ENCODE results near the gene FGFR3.
"Not testable (repeated sequence)": the region's sequence is repeated elsewhere in the genome, so short reads cannot be mapped to it uniquely, and the experiment has no call there.

FGFR3 gene

DNA sequence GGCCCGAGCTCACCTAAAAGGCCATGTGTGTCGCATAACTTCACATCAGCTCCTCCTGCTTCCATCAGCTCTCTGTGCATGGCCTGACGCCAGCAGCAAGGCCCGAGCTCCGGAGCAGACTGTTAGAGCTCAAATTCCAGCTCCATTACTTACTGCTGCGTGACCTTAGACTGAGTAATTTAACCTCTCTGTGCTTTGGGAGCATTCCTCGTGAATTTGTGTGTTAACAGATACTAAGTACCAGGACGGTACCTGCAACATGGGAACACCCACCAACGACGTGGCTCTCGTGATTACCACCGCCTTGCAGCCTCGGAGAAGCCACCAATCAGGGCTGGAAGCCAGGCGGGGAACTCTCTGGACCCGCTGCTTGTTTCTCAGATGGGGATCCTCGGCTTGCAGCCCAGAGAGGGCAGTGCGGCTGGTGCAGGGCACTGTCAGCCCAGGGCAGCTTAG lies 49.9 kb downstream of the FGFR3 start:
- peaks cover 18% of the 10 kb centered on the region for H3K4me1 ChIP-seq (ENCODE audit: insufficient read depth, low read length, severe bottlenecking)
- H3K9me3 ChIP-seq (ENCODE audit: low read length): no peaks in the 10 kb centered on the region
- H3K79me2 ChIP-seq (ENCODE audit: insufficient read depth, low read length): no peaks in the 10 kb centered on the region
- no peaks in the 10 kb centered on the region for H4K20me1 ChIP-seq (ENCODE audit: insufficient read depth, low read length)
- no peak overlapping the region for H2AFZ ChIP-seq (ENCODE audit: low read length)
- no peaks in the 10 kb centered on the region for H3F3A ChIP-seq (ENCODE audit: insufficient read depth, low read length)
- H3K4me2 ChIP-seq (ENCODE audit: low read length): no peak overlapping the region
- no peak overlapping the region for H3K9ac ChIP-seq (ENCODE audit: low read length)
- no peak overlapping the region for H3K4me3 ChIP-seq (ENCODE audit: low read depth, low read length, poor library complexity, severe bottlenecking)
- peaks cover 38% of the 10 kb centered on the region for H3K36me3 ChIP-seq (ENCODE audit: insufficient read depth, low read length)
- H3K27me3 ChIP-seq (ENCODE audit: insufficient read depth, low read length): no peaks in the 10 kb centered on the region
- no peak overlapping the region for H3K27ac ChIP-seq (ENCODE audit: low read depth, low read length, poor library complexity, severe bottlenecking)
- TF ChIP-seq, protein P1, sequence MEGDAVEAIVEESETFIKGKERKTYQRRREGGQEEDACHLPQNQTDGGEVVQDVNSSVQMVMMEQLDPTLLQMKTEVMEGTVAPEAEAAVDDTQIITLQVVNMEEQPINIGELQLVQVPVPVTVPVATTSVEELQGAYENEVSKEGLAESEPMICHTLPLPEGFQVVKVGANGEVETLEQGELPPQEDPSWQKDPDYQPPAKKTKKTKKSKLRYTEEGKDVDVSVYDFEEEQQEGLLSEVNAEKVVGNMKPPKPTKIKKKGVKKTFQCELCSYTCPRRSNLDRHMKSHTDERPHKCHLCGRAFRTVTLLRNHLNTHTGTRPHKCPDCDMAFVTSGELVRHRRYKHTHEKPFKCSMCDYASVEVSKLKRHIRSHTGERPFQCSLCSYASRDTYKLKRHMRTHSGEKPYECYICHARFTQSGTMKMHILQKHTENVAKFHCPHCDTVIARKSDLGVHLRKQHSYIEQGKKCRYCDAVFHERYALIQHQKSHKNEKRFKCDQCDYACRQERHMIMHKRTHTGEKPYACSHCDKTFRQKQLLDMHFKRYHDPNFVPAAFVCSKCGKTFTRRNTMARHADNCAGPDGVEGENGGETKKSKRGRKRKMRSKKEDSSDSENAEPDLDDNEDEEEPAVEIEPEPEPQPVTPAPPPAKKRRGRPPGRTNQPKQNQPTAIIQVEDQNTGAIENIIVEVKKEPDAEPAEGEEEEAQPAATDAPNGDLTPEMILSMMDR (IDR thresholded peaks at IDR 0.05; ENCODE audit: low read length): no peak
- TF ChIP-seq EZH2 (IDR thresholded peaks at IDR 0.05; ENCODE audit: borderline replicate concordance, low read length): no peak
- H3K9me2 ChIP-seq (ENCODE audit: low read depth, low read length): no peaks in the 10 kb centered on the region

DNA sequence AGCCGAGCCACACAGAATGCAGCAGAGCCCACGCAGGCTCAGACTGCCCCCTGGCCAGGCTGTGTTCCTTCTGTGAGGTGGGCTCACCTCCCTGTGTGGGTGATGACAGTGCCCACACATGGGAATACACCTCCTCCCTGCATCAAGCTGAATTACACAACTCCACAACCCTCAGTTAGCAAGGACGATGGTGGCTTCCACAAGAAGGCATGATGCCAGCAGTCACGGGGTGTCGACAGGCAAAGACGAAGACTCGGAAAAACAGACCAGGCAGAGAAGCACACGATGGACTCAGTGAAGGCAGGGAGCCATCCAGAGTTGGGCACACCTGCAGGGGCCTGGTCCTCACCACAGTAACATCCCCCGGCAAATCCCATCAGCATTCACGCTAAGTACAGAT lies 50.8 kb downstream of the FGFR3 start:
- Histone ChIP-seq H4K20me1 (ENCODE audit: insufficient read depth, low read length) (no peaks in the 10 kb centered on the region), H2AFZ (ENCODE audit: low read length) (no peak overlapping the region), H3F3A (ENCODE audit: insufficient read depth, low read length) (no peaks in the 10 kb centered on the region), H3K9ac (ENCODE audit: low read length) (no peak overlapping the region), H3K27ac (ENCODE audit: low read depth, low read length, poor library complexity, severe bottlenecking) (no peak overlapping the region), H3K9me3 (ENCODE audit: low read length) (no peaks in the 10 kb centered on the region), H3K27me3 (ENCODE audit: insufficient read depth, low read length) (no peaks in the 10 kb centered on the region), H3K9me2 (ENCODE audit: low read depth, low read length) (no peaks in the 10 kb centered on the region), H3K79me2 (ENCODE audit: insufficient read depth, low read length) (no peaks in the 10 kb centered on the region), H3K4me3 (ENCODE audit: low read depth, low read length, poor library complexity, severe bottlenecking) (no peak overlapping the region), H3K4me2 (ENCODE audit: low read length) (no peak overlapping the region), H3K4me1 (ENCODE audit: insufficient read depth, low read length, severe bottlenecking) (peaks cover 16% of the 10 kb centered on the region), H3K36me3 (ENCODE audit: insufficient read depth, low read length) (peaks cover 33% of the 10 kb centered on the region)
- TF ChIP-seq, protein P1 (IDR thresholded peaks at IDR 0.05; ENCODE audit: low read length): no peak
- TF ChIP-seq EZH2 (IDR thresholded peaks at IDR 0.05; ENCODE audit: borderline replicate concordance, low read length): no peak

DNA sequence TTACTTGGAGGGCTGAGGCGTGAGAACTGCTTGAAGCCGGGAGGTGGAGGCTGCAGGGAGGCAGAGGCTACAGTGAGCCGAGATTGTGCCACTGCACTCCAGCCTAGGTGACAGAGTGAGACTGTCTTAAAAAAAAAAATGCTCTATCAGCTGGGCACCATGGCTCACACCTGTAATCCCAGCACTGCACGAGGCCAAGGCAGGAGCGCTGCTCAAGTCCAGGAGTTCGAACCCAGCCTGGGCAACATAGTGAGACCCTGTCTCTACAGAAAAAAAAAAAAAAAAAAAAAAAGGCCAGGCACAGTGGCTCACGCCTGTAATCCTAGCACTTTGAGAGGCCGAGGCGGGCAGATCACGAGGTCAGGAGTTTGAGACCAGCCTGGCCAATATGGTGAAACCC lies 51.5 kb downstream of the FGFR3 start:
- not testable (repeated sequence) for H3K27ac ChIP-seq (ENCODE audit: low read depth, low read length, poor library complexity, severe bottlenecking); H3K4me1 ChIP-seq (ENCODE audit: insufficient read depth, low read length, severe bottlenecking); H3K79me2 ChIP-seq (ENCODE audit: insufficient read depth, low read length); H2AFZ ChIP-seq (ENCODE audit: low read length); H3K9me2 ChIP-seq (ENCODE audit: low read depth, low read length); H3K9ac ChIP-seq (ENCODE audit: low read length); H3K27me3 ChIP-seq (ENCODE audit: insufficient read depth, low read length); H3K4me3 ChIP-seq (ENCODE audit: low read depth, low read length, poor library complexity, severe bottlenecking); H3K9me3 ChIP-seq (ENCODE audit: low read length); H3K4me2 ChIP-seq (ENCODE audit: low read length); H3F3A ChIP-seq (ENCODE audit: insufficient read depth, low read length); H4K20me1 ChIP-seq (ENCODE audit: insufficient read depth, low read length)
- peaks cover 26% of the 10 kb centered on the region for H3K36me3 ChIP-seq (ENCODE audit: insufficient read depth, low read length)

DNA sequence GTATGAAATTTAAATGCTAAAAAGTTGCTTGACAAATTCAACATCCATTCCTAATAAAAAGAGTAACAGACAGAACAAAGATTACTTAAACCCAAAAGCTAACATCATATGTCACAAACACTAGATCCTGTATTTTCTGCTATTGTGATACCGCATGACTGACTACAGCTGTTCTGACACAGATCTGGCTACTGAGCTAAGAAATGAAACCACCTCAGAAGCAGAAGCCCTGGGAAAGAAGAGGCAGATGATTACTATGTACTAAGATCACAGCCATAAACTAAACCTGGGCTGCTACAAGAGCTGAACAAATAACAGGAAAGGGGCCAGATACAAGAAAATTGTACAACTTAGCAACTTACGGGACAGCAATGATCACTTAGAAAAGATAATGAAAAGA lies 53.5 kb downstream of the FGFR3 start:
- H3K4me3 ChIP-seq (ENCODE audit: low read depth, low read length, poor library complexity, severe bottlenecking): no peak overlapping the region
- H3K9me2 ChIP-seq (ENCODE audit: low read depth, low read length): no peaks in the 10 kb centered on the region
- H3F3A ChIP-seq (ENCODE audit: insufficient read depth, low read length): no peaks in the 10 kb centered on the region
- no peak overlapping the region for H2AFZ ChIP-seq (ENCODE audit: low read length)
- peaks cover 21% of the 10 kb centered on the region for H3K4me1 ChIP-seq (ENCODE audit: insufficient read depth, low read length, severe bottlenecking)
- H3K27me3 ChIP-seq (ENCODE audit: insufficient read depth, low read length): no peaks in the 10 kb centered on the region
- TF ChIP-seq, protein P1 (IDR thresholded peaks at IDR 0.05; ENCODE audit: low read length): no peak
- TF ChIP-seq EZH2 (IDR thresholded peaks at IDR 0.05; ENCODE audit: borderline replicate concordance, low read length): no peak
- no peaks in the 10 kb centered on the region for H3K9me3 ChIP-seq (ENCODE audit: low read length)
- H3K4me2 ChIP-seq (ENCODE audit: low read length): no peak overlapping the region
- H3K79me2 ChIP-seq (ENCODE audit: insufficient read depth, low read length): peaks cover 5% of the 10 kb centered on the region; the same call in 1 of the 2 replicates
- H3K27ac ChIP-seq (ENCODE audit: low read depth, low read length, poor library complexity, severe bottlenecking): peak overlapping the region; percentile 40
- no peaks in the 10 kb centered on the region for H4K20me1 ChIP-seq (ENCODE audit: insufficient read depth, low read length)
- peaks cover 14% of the 10 kb centered on the region for H3K36me3 ChIP-seq (ENCODE audit: insufficient read depth, low read length)
- H3K9ac ChIP-seq (ENCODE audit: low read length): no peak overlapping the region
